Measurements from ENCODE around the gene ZC3H12A. TPM values are rescaled to one million over a fixed set of nuclear protein-coding genes. Genes with fewer than 3 reads are reported as not detected.
"Not testable (repeated sequence)": the region's sequence is repeated elsewhere in the genome, so short reads cannot be mapped to it uniquely, and the experiment has no call there.

Gene ZC3H12A
- total RNA-seq, 1 donor from 2014 or later: 51.6 TPM

GRCh38 chr1:37495875-37496274 is 21.5 kb downstream of the ZC3H12A start:
- intact Hi-C loops (cut with DNase I): no loop called here
- Histone ChIP-seq H3K27me3 (no peaks in the 10 kb centered on the region), H3K36me3 (peaks cover 0 to 47% of the 10 kb centered on the region in 2 donors), H3K4me3 (no peak overlapping the region), H3K4me1 (peaks cover 8% of the 10 kb centered on the region), H3K9me3 (no peaks in the 10 kb centered on the region), H3K27ac (no peak overlapping the region)
- DNase-seq (ENCODE audit: extremely low spot score in 2 of 2): no peak
- TF ChIP-seq CTCF (IDR thresholded peaks at IDR 0.05) (no peak), POLR2AphosphoS5 (IDR thresholded peaks at IDR 0.05; ENCODE audit: insufficient read depth in 1 of 2, low read depth in 1 of 2) (no peak), POLR2A (IDR thresholded peaks at IDR 0.05) (no peak)

- Histone ChIP-seq H3K9me3 (no peaks in the 10 kb centered on the region), H3K36me3 (peaks cover 3 to 38% of the 10 kb centered on the region in 2 donors), H3K27ac (no peak overlapping the region), H3K4me3 (no peak overlapping the region), H3K4me1 (peaks cover 8% of the 10 kb centered on the region), H3K27me3 (no peaks in the 10 kb centered on the region)
- intact Hi-C loops (cut with DNase I): no loop called here
- TF ChIP-seq POLR2AphosphoS5 (IDR thresholded peaks at IDR 0.05; ENCODE audit: insufficient read depth in 1 of 2, low read depth in 1 of 2) (no peak), POLR2A (IDR thresholded peaks at IDR 0.05) (no peak), CTCF (IDR thresholded peaks at IDR 0.05) (no peak)
- no peak for DNase-seq (ENCODE audit: extremely low spot score in 2 of 2)
Observed at GRCh38 chr1:37497832-37498231, 23.5 kb downstream of the ZC3H12A start.

- no peak for DNase-seq (ENCODE audit: extremely low spot score in 2 of 2)
- H3K36me3 ChIP-seq: peaks cover 3 to 38% of the 10 kb centered on the region in 2 donors
- no peaks in the 10 kb centered on the region for H3K9me3 ChIP-seq
- intact Hi-C loops (cut with DNase I): no loop called here
- no peak overlapping the region for H3K4me3 ChIP-seq
- H3K27me3 ChIP-seq: no peaks in the 10 kb centered on the region
- TF ChIP-seq POLR2A (IDR thresholded peaks at IDR 0.05) (no peak), POLR2AphosphoS5 (IDR thresholded peaks at IDR 0.05; ENCODE audit: insufficient read depth in 1 of 2, low read depth in 1 of 2) (no peak), CTCF (IDR thresholded peaks at IDR 0.05) (no peak)
- no peak overlapping the region for H3K27ac ChIP-seq
- H3K4me1 ChIP-seq: peaks cover 8% of the 10 kb centered on the region
Observed at GRCh38 chr1:37498872-37499617, 24.7 kb downstream of the ZC3H12A start.

- Histone ChIP-seq H3K27ac (no peak overlapping the region), H3K4me3 (no peak overlapping the region), H3K27me3 (no peaks in the 10 kb centered on the region), H3K9me3 (no peaks in the 10 kb centered on the region), H3K36me3 (peaks cover 3 to 41% of the 10 kb centered on the region in 2 donors), H3K4me1 (peaks cover 8% of the 10 kb centered on the region)
- intact Hi-C loops (cut with DNase I): no loop called here
- no peak for DNase-seq (ENCODE audit: extremely low spot score in 2 of 2)
- TF ChIP-seq CTCF (IDR thresholded peaks at IDR 0.05): no peak
- TF ChIP-seq POLR2A (IDR thresholded peaks at IDR 0.05): no peak
- TF ChIP-seq POLR2AphosphoS5 (IDR thresholded peaks at IDR 0.05; ENCODE audit: insufficient read depth in 1 of 2, low read depth in 1 of 2): no peak
Observed at GRCh38 chr1:37501661-37502060, 27.3 kb downstream of the ZC3H12A start.

- TF ChIP-seq POLR2A (IDR thresholded peaks at IDR 0.05) (no peak), CTCF (IDR thresholded peaks at IDR 0.05) (no peak), POLR2AphosphoS5 (IDR thresholded peaks at IDR 0.05; ENCODE audit: insufficient read depth in 1 of 2, low read depth in 1 of 2) (no peak)
- no peaks in the 10 kb centered on the region for H3K27me3 ChIP-seq
- DNase-seq (ENCODE audit: extremely low spot score in 2 of 2): no peak
- H3K27ac ChIP-seq: no peak overlapping the region
- peaks cover 3 to 41% of the 10 kb centered on the region in 2 donors for H3K36me3 ChIP-seq
- H3K4me1 ChIP-seq: peaks cover 8% of the 10 kb centered on the region
- no peaks in the 10 kb centered on the region for H3K9me3 ChIP-seq
- intact Hi-C loops (cut with DNase I): no loop called here
- no peak overlapping the region for H3K4me3 ChIP-seq
Observed at GRCh38 chr1:37502104-37502503, 27.7 kb downstream of the ZC3H12A start.

GRCh38 chr1:37502791-37503190 is 28.4 kb downstream of the ZC3H12A start:
- H3K4me3 ChIP-seq; H3K4me1 ChIP-seq; H3K9me3 ChIP-seq; H3K27ac ChIP-seq; DNase-seq (ENCODE audit: extremely low spot score in 2 of 2); intact Hi-C loops (cut with DNase I); H3K27me3 ChIP-seq: not testable (repeated sequence)
- peaks cover 3 to 46% of the 10 kb centered on the region in 2 donors for H3K36me3 ChIP-seq

Measured in vagina (tissue), 2 donors.